HG02943 (cell line): ENCODE measurements around the gene ATP11B.
"Not testable (repeated sequence)": the region's sequence is repeated elsewhere in the genome, so short reads cannot be mapped to it uniquely, and the experiment has no call there.

Experiments used
- ATAC-seq: cut with Tn5 transposase; IDR thresholded peaks from one replicate; pipeline ENCODE4 v1.9.1; 2021; ENCODE audit warnings: mild to moderate bottlenecking, low read depth, moderate library complexity; ENCODE audit not compliant: unreplicated experiment

Gene ATP11B

DNA sequence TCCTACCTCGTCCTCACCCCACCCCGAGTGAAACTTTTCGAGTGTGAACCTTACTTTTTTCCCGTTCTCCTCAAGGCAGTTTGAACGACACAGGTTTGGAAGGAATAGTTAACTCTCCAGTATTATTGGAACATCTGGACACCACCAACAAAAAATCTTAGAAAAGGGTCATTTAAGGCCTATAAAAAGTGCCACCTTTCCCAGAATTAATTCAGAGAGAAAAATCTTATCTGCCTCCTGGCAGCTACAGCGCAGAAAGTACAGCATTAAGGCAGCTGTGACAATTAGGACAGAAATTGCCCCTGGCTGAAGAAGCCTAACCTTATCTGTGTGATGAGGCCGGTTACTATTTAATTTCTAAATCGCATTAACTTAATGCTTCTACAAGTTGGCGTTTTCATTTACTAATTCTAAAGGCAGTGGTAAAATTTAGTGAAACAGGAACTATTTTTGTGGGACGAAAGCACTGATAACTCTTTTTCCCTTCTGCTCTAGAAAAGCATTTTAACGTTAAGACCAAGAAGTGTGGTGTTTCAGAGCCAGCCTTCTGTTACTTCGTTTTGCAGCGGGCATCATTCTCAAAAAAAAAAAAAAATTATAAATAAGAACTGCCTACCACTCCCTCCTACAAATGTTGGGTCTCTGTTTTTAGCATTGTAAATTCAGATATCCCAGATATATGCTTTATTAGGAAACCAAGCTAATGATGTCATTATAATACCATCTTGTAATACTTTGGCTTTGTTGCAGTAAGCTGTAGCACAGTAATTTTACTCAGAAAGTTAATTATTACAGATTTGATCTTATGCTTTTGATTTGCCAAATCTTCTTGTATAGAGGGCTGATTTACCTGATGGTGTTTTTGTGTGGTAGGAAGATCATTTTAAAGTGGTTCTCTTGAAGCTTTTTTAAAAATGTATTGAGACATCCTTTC, 1.4 kb downstream of the ATP11B start:
- ATAC-seq: no peak

DNA sequence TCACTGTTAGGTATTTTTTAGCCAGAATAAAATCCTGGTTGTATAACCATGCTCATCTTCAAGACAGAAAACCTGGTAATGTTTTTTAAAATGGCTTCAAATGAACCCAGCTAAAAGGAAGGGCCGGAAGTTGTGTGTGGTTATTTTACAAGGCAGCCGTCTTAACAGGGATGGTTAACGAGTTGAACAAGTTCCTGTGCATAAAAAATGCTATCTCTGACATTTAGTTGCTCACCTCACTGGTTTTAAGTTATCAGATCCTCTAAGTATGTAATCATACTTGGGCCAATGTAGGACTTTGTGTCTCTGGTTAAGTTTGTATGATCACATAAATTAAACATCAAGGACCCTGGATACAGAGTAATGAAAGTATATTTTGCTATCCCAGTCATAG, 2.1 kb downstream of the ATP11B start:
- ATAC-seq: peak; percentile 28

DNA sequence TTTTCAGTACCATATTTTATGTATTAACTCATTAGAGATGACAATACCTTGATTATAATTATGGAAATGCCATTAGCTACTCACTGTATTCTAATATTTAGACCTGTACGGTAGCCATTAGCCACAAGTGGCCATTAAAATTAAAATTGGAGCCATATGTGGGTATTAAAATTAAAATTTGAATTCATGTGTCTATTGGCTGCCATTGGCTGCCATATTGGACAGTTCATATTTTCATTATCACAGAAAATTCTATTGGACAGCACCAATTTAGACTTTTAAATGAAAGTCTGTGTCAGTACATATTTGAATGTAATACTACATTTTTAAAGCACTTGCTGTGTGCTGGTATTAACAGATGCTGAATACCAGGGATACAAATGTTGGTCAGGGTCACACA, 3.0 kb downstream of the ATP11B start:
- no peak for ATAC-seq

DNA sequence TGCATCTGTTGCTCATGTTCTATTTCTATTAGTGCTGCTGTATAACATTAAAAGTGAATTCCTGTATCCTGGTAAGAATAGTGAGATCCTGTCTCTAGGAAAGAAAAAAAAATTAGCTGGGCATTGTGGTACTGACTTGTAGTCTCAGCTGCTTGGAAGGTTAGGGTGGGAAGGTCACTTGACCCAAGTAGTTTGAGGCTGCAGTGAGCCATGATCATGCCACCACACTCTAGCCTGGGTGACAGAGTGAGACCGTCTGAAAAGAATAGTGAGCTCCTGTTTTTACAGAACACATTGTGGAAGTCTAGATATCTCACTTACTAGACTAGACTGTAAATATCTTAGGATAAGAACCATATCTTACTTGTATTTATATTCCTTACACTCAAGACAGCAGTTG, 4.6 kb downstream of the ATP11B start:
- ATAC-seq: no peak

DNA sequence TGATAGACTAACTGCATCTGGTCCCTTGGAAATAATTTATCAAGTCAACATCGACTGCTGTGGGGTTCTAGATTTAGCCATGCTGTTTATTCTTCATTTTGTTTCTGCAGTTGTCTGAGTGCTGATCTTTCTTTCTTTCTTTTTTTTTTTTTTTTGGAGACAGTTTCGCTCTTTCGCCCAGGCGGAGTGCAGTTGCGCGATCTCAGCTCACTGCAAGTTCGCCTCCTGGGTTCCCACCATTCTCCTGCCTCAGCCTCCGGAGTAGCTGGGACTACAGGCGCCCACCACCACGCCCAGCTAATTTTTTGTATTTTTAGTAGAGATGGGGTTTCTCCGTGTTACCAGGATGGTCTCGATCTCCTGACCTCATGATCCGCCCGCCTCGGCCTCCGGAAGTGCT, 5.8 kb downstream of the ATP11B start:
- ATAC-seq: not testable (repeated sequence)

DNA sequence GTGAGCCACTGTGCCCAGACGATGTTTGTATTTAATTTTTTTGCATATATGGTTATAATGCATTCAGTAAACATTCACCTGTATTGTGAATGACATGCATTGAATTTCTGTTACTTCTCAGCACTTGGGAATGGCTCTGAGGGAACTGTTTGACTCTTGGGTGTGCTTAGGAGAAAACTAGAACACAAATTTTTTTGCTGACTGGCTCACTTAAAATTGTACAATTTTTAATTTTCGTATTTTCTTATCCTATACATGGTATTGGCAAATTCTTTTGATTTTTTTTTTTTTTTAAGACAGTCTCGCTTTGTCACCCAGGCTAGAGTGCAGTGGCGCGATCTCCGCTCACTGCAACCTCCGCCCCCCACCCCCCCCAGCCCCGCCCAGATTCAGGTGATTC, 7.2 kb downstream of the ATP11B start:
- no peak for ATAC-seq

DNA sequence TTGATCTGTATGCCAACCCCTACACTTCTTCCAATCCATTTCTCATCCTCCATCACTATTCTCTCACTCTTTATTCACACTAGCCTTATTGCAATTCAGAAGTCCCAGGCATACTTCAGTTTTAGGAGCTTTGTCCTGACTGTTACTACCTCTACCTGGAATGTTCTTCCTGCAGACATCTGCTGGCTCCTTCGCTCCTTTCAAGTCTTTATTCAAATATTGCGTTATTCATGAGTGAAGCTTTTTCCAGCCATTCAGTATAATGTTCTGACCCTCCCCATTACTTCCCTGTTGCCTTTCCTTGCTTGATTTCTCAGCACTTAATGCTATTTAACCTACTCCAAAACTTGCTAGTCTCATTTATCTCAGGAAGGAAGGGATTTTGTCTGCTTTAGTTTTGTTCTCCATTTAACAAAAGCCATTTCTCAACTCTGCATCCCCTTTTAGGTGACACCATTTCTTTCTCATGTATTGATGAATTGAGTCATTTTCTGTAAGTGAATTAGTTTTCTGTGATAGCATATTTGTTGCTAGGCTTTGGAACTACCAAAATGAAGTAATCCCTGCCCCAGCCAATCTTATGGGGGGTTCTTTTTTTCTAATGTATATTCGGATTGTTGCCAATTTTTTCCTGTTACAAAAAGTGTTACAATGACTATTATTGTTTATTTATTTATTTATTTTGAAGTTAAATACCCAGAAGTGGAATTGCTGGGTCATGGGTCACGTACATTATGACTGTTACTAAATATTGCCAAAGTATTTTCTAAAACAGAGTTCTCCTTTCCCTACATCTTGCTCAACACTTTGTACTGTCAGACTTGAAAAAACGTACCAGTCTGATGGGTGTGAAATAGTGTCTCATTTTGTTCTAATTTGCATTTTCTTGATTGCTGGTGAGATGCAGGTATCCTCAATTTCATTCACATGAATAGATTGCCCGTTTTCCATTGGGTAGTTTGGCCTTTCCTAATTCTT, 9.4 kb downstream of the ATP11B start:
- ATAC-seq: no peak

DNA sequence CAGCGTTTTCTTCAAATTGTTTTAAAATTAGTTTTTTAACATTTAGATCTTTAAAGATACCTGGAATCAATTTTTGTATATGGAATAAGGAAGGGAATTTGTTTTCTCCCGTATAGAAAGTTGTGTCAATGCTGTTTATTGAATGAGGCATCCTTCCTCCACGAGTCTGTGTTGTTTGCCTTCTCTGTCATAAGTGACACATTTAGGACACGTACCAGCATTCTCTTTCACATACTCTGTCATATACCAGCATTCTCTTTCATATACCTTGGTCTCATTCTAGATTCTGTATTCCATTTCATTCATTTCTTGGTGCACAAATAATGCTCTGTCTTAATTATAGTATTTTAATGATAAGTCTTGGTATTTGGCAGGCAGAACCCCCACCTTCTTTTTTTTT, 10.3 kb downstream of the ATP11B start:
- no peak for ATAC-seq

DNA sequence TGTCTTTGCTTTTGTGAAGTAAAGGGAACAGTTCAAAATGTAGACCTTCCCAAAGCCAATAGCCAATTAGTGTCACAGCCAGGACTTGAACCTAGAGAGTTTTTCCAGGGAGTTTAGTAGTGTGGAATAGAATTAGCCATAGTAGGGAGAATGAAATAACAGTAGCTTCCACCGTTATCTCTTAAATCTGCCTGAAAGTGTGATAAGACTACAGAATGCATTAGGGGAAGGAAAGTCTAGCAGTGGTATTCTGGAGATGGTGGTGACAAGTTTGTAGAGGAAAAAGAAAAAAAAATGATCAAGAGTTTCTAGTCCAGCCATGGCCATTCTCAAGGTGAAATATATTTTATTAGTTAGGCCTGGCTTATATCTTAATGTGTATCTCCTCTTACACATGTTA, 13.8 kb downstream of the ATP11B start:
- no peak for ATAC-seq

DNA sequence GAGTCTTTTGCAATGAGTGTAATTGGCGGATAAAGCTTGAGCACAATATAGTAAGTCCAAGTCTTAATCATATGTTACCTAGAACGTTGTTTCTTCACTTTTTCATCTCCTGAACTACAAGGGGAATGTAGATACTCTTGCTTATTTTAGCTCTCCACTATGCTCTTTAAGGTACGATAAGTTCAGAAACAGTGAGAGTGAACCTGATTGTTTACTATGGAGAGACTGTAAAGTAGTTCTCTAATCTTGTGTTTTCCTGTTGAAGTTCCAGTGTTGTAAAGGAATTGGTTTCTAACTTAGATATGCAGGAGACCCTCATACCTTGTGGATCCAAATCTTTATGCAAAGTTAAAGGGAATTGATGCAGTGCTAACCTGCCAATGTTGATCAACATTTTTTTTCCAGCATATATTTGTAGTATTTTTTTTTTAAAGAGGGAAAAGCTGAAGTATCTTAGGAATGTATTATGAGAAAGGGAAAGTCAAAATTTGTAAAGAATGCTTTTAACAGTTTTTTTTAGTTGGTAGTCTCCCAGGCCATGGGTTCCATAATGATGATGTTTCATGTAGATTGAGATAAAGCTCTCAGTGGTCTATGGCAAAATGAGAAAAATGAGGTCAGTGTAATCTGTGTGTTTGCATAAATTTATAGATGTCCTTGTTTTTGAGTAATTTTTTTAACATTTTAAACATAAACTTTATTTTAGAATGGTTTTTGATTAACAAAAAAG, 14.9 kb downstream of the ATP11B start:
- no peak for ATAC-seq

DNA sequence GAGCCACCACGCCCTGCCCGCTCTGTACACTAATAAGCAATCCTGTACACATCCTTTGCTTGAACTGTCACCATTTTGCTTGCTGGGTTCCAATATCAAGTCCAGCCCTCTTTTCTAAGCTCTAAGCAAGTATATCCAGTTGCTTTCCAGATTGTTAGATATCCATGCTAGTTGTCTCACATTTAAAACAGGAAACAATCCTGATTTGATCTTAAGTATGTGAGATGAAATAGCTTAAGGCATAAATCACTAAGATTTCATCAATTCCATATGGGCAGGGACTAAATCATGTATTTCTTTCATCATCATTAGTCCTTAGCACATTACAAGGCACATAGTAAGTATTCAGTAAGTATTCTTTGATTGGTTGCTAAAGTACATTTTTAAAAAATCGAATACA, 16.2 kb downstream of the ATP11B start:
- no peak for ATAC-seq

DNA sequence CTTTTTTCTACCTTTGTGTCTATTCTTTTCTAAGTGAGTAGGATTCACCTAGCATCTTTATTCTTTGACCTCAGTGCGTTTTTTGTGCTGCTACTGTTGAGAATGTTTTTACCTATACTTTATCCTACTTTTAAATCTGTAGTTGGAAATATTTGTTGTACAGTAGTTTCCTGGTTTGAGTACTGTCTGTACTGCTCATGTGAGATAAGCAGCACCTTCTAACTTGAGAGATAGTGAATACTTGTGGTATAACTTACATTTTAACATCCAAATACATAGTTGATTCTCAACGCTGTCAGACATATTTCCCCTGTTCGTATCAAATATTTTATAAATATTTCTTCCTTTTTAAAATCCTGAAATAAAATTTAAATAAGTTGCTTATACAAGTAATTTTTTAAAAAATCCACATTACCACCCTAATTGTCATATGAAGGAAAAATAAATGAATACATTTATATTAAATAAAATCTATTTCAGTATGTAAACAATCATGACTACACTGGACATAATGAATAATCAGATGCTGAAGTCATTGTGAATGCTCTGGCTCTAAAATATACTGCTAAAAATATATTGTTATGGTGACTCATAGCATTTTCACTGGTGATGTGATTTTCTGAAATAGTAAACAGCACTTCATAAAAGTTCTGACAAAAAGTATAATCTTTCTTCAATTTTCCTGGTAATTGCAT, 17.4 kb downstream of the ATP11B start:
- ATAC-seq: no peak

DNA sequence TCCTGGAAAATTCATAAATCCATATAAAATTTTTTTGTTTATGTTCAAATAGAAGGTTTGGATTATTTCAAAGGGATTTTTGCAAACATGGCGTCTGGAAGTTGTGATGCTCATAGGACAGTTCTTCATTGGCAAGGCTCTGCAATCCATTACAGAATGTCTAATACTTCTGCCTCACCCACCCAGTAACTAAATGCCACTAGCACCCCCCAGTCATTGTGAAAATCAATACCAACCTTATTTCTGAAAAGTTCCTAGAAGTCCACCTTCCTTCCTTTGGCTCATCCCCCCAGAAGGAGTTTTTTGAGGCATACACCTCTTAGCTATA, 17.9 kb downstream of the ATP11B start:
- ATAC-seq: no peak

DNA sequence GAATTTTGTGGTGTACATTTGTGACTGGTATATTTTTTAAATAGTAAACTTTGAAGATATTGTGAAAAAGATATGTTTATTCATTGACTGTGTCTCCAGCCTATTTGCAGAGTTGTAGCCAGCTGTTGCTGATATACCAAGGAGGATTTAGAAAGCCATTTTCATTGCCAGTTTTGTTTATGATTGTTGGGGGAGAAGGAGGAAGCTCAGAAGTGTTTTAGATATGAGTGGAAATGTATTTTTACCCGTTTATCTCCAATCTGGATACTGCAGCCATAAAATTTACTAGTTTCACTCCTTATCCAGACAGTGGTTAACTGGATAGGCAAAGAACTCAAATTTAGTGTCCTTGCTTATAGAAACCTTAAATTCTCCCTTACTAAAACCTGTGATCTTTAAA, 18.8 kb downstream of the ATP11B start:
- no peak for ATAC-seq

DNA sequence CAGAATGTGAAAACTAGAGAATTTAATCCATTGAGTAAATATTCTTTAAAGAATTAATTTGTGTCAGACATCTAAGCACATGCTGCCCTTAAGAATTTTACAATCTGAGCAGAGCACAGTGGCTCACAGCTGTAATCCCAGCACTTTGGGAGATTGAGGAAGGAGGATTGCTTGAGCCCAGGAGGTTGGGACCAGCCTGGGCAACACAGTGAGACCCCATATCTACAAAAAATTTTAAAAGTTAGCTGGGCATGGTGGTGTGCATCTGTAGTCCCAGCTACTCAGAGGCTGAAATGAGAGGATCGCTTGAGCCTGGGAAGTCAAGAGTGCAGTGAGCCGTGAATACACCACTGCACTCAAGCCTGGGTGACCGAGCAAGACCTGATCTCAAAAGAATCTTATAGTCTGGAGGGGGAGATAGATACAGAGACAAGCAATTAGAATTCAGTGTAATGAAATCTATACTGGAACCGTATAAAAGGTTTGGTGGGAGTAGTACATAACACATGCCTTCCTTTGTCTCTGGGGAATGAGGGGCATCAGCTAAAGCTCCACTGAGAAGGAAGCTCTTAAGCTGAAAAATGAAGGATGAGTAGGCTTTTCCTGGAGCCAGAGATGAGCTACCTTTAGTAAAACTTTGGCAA, 21.2 kb downstream of the ATP11B start:
- ATAC-seq: no peak

DNA sequence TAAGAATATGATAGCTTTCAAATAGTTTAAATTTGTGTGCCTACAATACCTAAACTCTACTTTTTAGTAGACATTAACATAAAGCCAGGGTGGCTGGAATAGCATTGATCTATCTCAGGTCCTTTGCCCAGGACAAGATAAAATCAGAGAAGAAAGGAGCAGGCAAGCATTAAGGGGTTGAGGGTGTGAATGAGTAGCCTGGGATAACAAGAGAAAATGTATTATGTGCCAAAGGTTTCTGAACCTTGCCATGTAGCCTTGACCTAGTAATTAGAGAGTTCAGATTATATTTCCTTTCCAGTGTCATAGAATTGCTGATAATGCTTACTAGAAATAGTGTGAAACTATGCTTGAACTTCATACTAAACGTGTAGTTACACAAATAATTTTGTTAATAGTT, 22.9 kb downstream of the ATP11B start:
- ATAC-seq: no peak

DNA sequence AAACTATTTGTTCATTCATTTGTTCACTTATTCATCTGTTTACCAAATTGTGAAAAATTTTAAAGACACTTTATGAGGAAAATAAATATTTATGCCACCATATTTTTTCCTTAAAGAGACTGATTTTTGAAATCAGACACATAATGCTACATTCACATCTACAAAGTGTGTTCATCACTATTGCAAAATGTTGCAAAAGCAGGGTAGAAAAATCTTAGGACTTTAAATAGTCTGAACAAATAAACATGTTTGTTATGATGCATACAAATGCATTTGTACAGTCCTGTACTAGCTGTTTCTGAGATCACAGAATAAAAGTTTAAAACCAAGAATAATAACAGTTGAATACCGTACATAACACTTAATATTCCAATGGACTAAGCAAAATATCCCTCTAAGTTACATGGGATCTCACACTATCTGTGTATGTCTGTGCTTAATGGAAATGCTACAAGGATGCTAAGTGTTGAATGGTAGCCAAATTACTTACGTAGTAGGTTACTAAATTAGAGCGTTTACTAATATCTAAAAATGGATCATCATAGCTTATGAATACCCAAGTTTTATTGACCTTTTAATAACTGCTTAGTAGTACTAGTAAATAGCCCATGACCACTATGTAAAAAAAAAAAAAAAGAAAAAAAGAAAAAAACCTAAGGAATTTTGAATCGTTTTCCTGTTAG, 25.1 kb downstream of the ATP11B start:
- ATAC-seq: no peak

DNA sequence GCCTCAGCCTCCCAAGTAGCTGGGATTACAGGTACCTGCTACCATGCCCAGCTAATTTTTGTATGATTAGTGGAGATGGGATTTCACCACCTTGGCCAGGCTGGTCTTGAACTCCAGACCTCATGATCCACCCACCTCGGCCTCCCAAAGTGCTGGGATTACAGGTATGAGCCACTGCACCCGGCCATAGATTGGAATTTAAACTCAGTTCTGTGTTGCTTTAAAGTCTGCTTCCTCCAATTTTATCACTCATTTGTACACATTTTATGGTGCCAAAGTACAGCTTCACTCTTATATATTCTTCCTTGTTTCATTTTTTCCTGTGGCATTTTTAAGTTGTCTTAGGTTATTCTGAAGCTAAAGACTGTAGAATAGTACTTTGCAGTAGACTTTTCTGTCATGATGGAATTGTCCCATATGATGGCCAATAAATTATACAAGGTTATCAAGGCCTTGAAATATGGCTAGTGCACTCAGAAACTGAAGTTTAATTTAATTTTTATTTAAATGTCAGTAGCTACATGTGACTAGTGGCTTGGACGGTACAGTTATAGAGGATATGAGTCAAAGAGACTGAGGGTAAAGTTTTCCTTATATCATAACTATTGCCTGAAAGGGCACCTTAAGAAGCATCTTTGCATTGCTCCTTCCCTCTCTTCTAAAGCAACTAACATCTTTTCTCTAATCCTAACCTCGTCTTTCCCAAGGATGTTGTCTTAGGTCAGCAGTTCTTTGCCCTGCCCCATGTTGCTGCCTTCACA, 28.1 kb downstream of the ATP11B start:
- ATAC-seq: no peak
